NCI-H510A (cell line): Measurements from ENCODE around the gene CDKN1A.
"Not testable (repeated sequence)": the region's sequence is repeated elsewhere in the genome, so short reads cannot be mapped to it uniquely, and the experiment has no call there.

Source experiments
- DNase-seq: peaks from one replicate; lab custom pipeline; 2025; lab: John Stamatoyannopoulos, UW

CDKN1A gene

GRCh38 chr6:36698196-36698595 is 19.7 kb downstream of the CDKN1A start:
- DNase-seq = no peak

- no peak for DNase-seq
Observed at GRCh38 chr6:36698871-36699271, 20.4 kb downstream of the CDKN1A start.

GRCh38 chr6:36699348-36699747 is 20.8 kb downstream of the CDKN1A start:
- DNase-seq = no peak

- no peak for DNase-seq
Observed at GRCh38 chr6:36700071-36700812, 21.7 kb downstream of the CDKN1A start.

GRCh38 chr6:36700831-36701230 is 22.3 kb downstream of the CDKN1A start:
- DNase-seq = no peak

GRCh38 chr6:36701401-36701991 is 23.0 kb downstream of the CDKN1A start:
- DNase-seq = no peak

- no peak for DNase-seq
Observed at GRCh38 chr6:36702656-36703055, 24.1 kb downstream of the CDKN1A start.

- DNase-seq = no peak
Observed at GRCh38 chr6:36703081-36703606, 24.6 kb downstream of the CDKN1A start.

GRCh38 chr6:36703982-36704381 is 25.5 kb downstream of the CDKN1A start:
- DNase-seq = no peak

GRCh38 chr6:36704961-36705577 is 26.6 kb downstream of the CDKN1A start:
- not testable (repeated sequence) for DNase-seq

- DNase-seq = no peak
Observed at GRCh38 chr6:36706339-36706738, 27.8 kb downstream of the CDKN1A start.

GRCh38 chr6:36712816-36713215 is 34.3 kb downstream of the CDKN1A start:
- DNase-seq = no peak

- no peak for DNase-seq
Observed at GRCh38 chr6:36713846-36714245, 35.3 kb downstream of the CDKN1A start.

- DNase-seq = no peak
Observed at GRCh38 chr6:36714511-36714910, 36.0 kb downstream of the CDKN1A start.

- DNase-seq = no peak
Observed at GRCh38 chr6:36715469-36715868, 37.0 kb downstream of the CDKN1A start.

GRCh38 chr6:36716476-36717093 is 38.1 kb downstream of the CDKN1A start:
- no peak for DNase-seq

- DNase-seq = no peak
Observed at GRCh38 chr6:36717231-36717825, 38.8 kb downstream of the CDKN1A start.

- DNase-seq = no peak
Observed at GRCh38 chr6:36717871-36718540, 39.5 kb downstream of the CDKN1A start.

GRCh38 chr6:36718560-36718959 is 40.0 kb downstream of the CDKN1A start:
- no peak for DNase-seq

- DNase-seq = no peak
Observed at GRCh38 chr6:36719126-36719525, 40.6 kb downstream of the CDKN1A start.

GRCh38 chr6:36720251-36721141 is 42.0 kb downstream of the CDKN1A start:
- DNase-seq = peak; percentile 64
